NCI-H1048 (cell line): ENCODE measurements around the gene ACAP2.
"Not testable (repeated sequence)": the region's sequence is repeated elsewhere in the genome, so short reads cannot be mapped to it uniquely, and the experiment has no call there.

ENCODE experiments used
- DNase-seq: peaks from one replicate; lab custom pipeline; 2025; lab: John Stamatoyannopoulos, UW

Gene ACAP2

GRCh38 chr3:195441992-195442572, 738 bp downstream of the ACAP2 start:
- DNase-seq, result no peak

- DNase-seq, result no peak
Measured at GRCh38 chr3:195441476-195441991, 1.3 kb downstream of the ACAP2 start.

- DNase-seq, result no peak
Measured at GRCh38 chr3:195441051-195441450, 1.8 kb downstream of the ACAP2 start.

- DNase-seq, result no peak
Measured at GRCh38 chr3:195440379-195440778, 2.4 kb downstream of the ACAP2 start.

GRCh38 chr3:195438371-195438770, 4.4 kb downstream of the ACAP2 start:
- no peak for DNase-seq

GRCh38 chr3:195425849-195426248, 17.0 kb downstream of the ACAP2 start:
- no peak for DNase-seq

GRCh38 chr3:195423818-195424217, 19.0 kb downstream of the ACAP2 start:
- no peak for DNase-seq

- DNase-seq, result no peak
Measured at GRCh38 chr3:195421400-195421799, 21.4 kb downstream of the ACAP2 start.

- DNase-seq, result no peak
Measured at GRCh38 chr3:195416795-195417194, 26.0 kb downstream of the ACAP2 start.

GRCh38 chr3:195411836-195412235, 31.0 kb downstream of the ACAP2 start:
- no peak for DNase-seq

- no peak for DNase-seq
Measured at GRCh38 chr3:195410546-195410945, 32.3 kb downstream of the ACAP2 start.

- no peak for DNase-seq
Measured at GRCh38 chr3:195407531-195408409, 35.0 kb downstream of the ACAP2 start.

GRCh38 chr3:195405651-195406050, 37.2 kb downstream of the ACAP2 start:
- DNase-seq, result no peak

GRCh38 chr3:195403841-195404408, 38.9 kb downstream of the ACAP2 start:
- no peak for DNase-seq

GRCh38 chr3:195403244-195403643, 39.6 kb downstream of the ACAP2 start:
- no peak for DNase-seq

- no peak for DNase-seq
Measured at GRCh38 chr3:195401943-195402342, 40.9 kb downstream of the ACAP2 start.

GRCh38 chr3:195398460-195398859, 44.4 kb downstream of the ACAP2 start:
- not testable (repeated sequence) for DNase-seq

GRCh38 chr3:195397524-195397923, 45.3 kb downstream of the ACAP2 start:
- no peak for DNase-seq

GRCh38 chr3:195395208-195395816, 47.5 kb downstream of the ACAP2 start:
- DNase-seq, result no peak

GRCh38 chr3:195394700-195395099, 48.1 kb downstream of the ACAP2 start:
- DNase-seq, result no peak

GRCh38 chr3:195394024-195394423, 48.8 kb downstream of the ACAP2 start:
- no peak for DNase-seq

GRCh38 chr3:195388380-195388779, 54.4 kb downstream of the ACAP2 start:
- DNase-seq, result no peak

GRCh38 chr3:195386739-195387138, 56.1 kb downstream of the ACAP2 start:
- DNase-seq, result no peak
